KMS-11 (cell line): ENCODE data around the gene CPED1.
A peak's percentile ranks its signal among the peaks of the same experiment; 100 is the strongest.

Experiments used
- H2AFZ ChIP-seq: fragments of 200-600 bp; sonication (generic); 2 replicates; pipeline ENCODE4 v1.6.1; 2016; ENCODE audit warnings: antibody characterized with exemption, mixed run types, low read depth
- H3K27ac ChIP-seq: fragments of 200-600 bp; sonication (generic); 2 replicates; pipeline ENCODE4 v1.6.1; 2016; ENCODE audit warnings: mild to moderate bottlenecking, mixed run types
- H3K27me3 ChIP-seq: fragments of 200-600 bp; sonication (generic); 2 replicates; pipeline ENCODE4 v1.6.1; 2017; ENCODE audit warnings: mild to moderate bottlenecking, low read depth, mixed run types, moderate library complexity; ENCODE audit not compliant: insufficient read depth
- H3K36me3 ChIP-seq: fragments of 200-600 bp; sonication (generic); 2 replicates; pipeline ENCODE4 v1.6.1; 2017; ENCODE audit warnings: mild to moderate bottlenecking, mixed run types; ENCODE audit not compliant: insufficient read depth
- H3K4me1 ChIP-seq: fragments of 200-600 bp; sonication (generic); 2 replicates; pipeline ENCODE4 v1.6.1; 2016; ENCODE audit warnings: mild to moderate bottlenecking, low read depth, mixed run types; ENCODE audit not compliant: poor library complexity, severe bottlenecking
- H3K4me2 ChIP-seq: fragments of 200-600 bp; sonication (generic); 2 replicates; pipeline ENCODE4 v1.7.0; 2016; ENCODE audit warnings: mild to moderate bottlenecking, mixed run types
- H3K4me3 ChIP-seq: fragments of 200-600 bp; sonication (generic); IDR thresholded peaks from 2 replicates; pipeline ENCODE4 v1.6.1; 2017; ENCODE audit warnings: low read depth, low read length, mixed read lengths; ENCODE audit not compliant: insufficient read depth
- H3K79me2 ChIP-seq: fragments of 200-600 bp; sonication (generic); 2 replicates; pipeline ENCODE4 v1.6.1; 2016; ENCODE audit warnings: low read depth, mixed run types; ENCODE audit not compliant: insufficient read depth
- H3K9ac ChIP-seq: fragments of 200-600 bp; sonication (generic); 2 replicates; pipeline ENCODE4 v1.6.1; 2016; ENCODE audit warnings: mild to moderate bottlenecking, mixed run types
- H4K20me1 ChIP-seq: fragments of 200-600 bp; sonication (generic); 2 replicates; pipeline ENCODE4 v1.6.1; 2016; ENCODE audit warnings: mild to moderate bottlenecking, mixed run types; ENCODE audit not compliant: insufficient read depth
- TF ChIP-seq, protein P1 (sequence below): fragments of 200-600 bp; sonication (generic); conservative IDR thresholded peaks from 2 replicates; pipeline ENCODE4 v1.6.1; 2017; ENCODE audit warnings: low read depth, mild to moderate bottlenecking, antibody characterized with exemption, low read length, moderate library complexity, mixed read lengths

CPED1 gene

GRCh38 chr7:120995654-120996053 is 7.1 kb downstream of the CPED1 start:
- Histone ChIP-seq H3K9ac (no peak overlapping the region), H3K4me1 (peaks cover 95% of the 10 kb centered on the region)
- TF ChIP-seq, protein P1, sequence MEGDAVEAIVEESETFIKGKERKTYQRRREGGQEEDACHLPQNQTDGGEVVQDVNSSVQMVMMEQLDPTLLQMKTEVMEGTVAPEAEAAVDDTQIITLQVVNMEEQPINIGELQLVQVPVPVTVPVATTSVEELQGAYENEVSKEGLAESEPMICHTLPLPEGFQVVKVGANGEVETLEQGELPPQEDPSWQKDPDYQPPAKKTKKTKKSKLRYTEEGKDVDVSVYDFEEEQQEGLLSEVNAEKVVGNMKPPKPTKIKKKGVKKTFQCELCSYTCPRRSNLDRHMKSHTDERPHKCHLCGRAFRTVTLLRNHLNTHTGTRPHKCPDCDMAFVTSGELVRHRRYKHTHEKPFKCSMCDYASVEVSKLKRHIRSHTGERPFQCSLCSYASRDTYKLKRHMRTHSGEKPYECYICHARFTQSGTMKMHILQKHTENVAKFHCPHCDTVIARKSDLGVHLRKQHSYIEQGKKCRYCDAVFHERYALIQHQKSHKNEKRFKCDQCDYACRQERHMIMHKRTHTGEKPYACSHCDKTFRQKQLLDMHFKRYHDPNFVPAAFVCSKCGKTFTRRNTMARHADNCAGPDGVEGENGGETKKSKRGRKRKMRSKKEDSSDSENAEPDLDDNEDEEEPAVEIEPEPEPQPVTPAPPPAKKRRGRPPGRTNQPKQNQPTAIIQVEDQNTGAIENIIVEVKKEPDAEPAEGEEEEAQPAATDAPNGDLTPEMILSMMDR, result no peak

DNA sequence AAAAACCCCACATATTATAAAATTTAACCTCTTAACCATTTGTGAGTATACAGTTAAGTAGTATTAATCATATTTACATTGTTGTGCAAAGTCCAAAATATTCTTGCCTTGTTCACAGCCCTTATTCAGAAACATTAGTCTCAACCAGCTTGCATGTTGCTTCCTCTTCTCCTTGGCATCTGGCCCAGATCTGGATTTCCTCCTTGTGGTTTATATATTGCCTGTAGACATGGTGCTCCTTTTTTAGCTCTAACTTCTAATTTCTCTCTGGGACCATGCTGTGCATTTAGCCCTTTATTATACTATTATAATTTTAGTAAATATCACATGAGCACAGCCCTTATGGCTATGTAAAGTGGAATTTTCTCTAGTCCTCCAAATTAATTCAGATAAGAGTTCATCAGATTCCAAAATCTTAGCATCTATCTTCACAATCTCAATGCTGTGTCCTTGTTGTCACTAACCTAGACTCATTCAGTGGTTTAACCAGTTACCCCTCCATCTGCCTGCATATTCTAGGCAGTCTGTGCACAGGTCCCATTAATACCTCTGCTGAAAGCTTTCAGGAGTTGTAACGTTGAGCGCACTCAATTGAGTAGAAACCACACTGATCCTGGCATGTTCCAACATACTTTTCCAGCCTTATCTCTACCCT is 7.9 kb downstream of the CPED1 start:
- Histone ChIP-seq H4K20me1 (no peaks in the 10 kb centered on the region), H2AFZ (no peak overlapping the region), H3K79me2 (no peaks in the 10 kb centered on the region), H3K4me3 (no peak overlapping the region), H3K27me3 (no peaks in the 10 kb centered on the region), H3K27ac (peak overlapping the region; percentile 41; the same call in 1 of the 2 replicates), H3K9ac (no peak overlapping the region), H3K4me1 (peaks cover 87% of the 10 kb centered on the region), H3K36me3 (no peaks in the 10 kb centered on the region), H3K4me2 (peak overlapping the region; percentile 53)
- TF ChIP-seq, protein P1, result no peak

More at GRCh38 chr7:120995654-120996053, 7.1 kb downstream of the CPED1 start:
- Histone ChIP-seq H3K36me3 (no peaks in the 10 kb centered on the region), H3K27me3 (no peaks in the 10 kb centered on the region), H3K4me2 (peak overlapping the region; percentile 53; the same call in 1 of the 2 replicates), H3K4me3 (no peak overlapping the region), H4K20me1 (no peaks in the 10 kb centered on the region), H2AFZ (no peak overlapping the region), H3K27ac (0 out of 2 replicates have a peak overlapping the region, but pooled peaks have one; percentile 41), H3K79me2 (no peaks in the 10 kb centered on the region)

DNA sequence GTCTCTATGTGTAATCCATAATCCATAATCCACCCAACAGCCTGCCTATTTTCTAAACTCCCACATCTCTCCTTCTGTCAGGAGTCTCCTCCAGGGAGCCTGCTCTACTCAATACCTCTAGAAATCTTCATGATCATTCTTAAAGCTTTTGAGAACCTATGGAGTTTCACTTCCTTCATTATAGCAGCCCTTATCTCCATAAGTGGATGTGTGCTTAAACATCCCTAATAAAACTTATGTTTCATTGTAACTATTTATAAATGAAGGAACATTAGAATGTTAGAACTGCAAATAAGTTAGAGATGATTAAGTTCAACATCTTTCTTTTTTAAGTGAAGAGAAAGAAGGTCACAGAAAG is 8.5 kb downstream of the CPED1 start:
- Histone ChIP-seq H3K79me2 (no peaks in the 10 kb centered on the region), H3K9ac (no peak overlapping the region), H3K27me3 (no peaks in the 10 kb centered on the region), H3K4me1 (peaks cover 82% of the 10 kb centered on the region), H3K4me2 (peak overlapping the region; percentile 53), H3K4me3 (no peak overlapping the region), H4K20me1 (no peaks in the 10 kb centered on the region), H2AFZ (no peak overlapping the region), H3K27ac (peak overlapping the region; percentile 41), H3K36me3 (no peaks in the 10 kb centered on the region)
- TF ChIP-seq, protein P1, result no peak

DNA sequence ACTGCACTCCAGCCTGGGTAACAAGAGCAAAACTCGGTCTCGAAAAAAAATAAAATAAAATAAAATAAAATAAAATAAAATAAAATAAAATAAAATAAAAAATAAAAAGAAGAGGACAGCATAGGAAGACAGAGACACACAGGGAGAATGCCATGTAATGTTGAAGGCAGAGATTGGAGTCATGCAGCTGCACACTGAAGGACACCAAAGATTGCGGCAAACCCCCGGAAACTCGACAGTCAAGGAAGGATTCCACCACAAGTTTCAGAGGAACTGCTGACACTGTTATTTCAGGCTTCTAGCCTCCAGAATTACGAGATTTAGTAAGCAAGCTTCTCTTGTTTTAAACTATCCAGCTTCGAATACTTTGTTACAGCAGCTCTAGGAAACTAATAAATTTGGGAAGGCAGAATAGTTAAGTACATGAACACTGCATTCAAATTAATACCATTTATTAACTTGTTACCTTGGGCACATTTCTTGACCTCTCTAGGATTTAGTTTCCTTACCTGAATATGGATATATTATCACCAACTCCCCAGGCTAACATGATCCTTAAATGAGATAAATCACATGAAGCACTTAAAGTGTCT is 9.5 kb downstream of the CPED1 start:
- TF ChIP-seq, protein P1, result no peak
- Histone ChIP-seq H3K27ac (peak overlapping the region; percentile 41), H3K36me3 (no peaks in the 10 kb centered on the region), H3K9ac (no peak overlapping the region; the same call in 1 of the 2 replicates), H4K20me1 (no peaks in the 10 kb centered on the region), H2AFZ (no peak overlapping the region), H3K27me3 (no peaks in the 10 kb centered on the region), H3K4me1 (peaks cover 71% of the 10 kb centered on the region), H3K4me3 (no peak overlapping the region), H3K4me2 (peak overlapping the region; percentile 53), H3K79me2 (no peaks in the 10 kb centered on the region)
